ENCODE measurements around the gene ATP6V1E1.

Gene ATP6V1E1

DNA sequence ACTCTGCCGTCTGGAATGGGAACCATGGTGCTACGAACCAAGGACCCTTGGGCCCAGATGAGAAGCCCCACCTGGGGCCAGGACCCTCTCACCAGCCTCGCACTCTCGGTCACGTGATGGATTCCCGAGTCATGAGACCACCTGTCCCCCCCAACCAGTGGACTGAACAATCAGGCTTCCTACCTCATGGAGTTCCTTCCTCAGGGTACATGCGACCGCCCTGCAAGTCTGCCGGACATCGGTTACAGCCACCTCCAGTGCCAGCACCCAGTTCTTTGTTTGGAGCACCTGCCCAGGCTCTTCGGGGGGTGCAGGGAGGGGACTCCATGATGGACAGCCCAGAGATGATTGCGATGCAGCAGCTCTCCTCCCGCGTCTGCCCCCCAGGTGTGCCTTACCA, 86.1 kb downstream of the ATP6V1E1 start:
- DNase-seq (ENCODE audit: low spot score) = no peak
